A549 (cell line): ENCODE results near the gene GPR183.

Experiments used
- CEBPB ChIP-seq, 2 experiments: fragments of >200 bp in 1 of 2; sonication (Bioruptor Twin) in 1 of 2; formaldehyde crosslinking in 1 of 2; IDR thresholded peaks; 2 replicates each; pipeline ENCODE4 v1.6.1; 2012 to 2016
- TF ChIP-seq, protein P1 (sequence below): fragments of 450-650 bp; IDR thresholded peaks from 2 replicates; pipeline ENCODE4 v1.6.1; 2014; ENCODE audit warnings: antibody characterized with exemption

DNA sequence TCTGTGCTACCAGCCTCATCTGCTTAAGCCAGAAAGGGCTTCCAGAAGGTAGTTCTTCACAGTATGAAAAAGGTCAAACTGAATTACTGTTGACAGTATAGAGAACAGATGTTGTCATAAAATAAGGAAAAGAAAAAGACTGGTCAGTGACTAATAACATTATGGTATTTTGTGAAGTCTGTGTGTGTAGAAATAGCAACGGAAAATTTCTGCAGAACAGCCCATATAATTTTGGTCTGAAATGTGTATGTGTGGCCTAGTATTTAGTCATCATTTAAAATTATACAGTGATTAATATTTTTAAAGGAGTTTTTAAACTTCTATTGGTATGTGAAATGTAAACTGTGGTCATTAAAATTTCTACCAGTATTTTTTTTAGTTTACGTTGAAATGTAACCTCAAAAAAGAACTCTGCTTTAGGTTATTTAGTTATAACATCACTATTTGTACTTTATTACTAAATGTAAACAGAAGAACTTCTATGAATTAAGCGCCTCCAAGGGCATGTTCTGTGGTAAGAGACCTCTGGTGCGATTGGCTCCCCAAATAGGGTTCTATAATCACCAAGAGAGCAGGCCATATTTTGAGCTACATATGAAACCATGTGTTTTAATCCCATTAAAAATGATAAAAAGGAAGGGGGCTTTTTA is 3.3 kb upstream of the GPR183 start:
- TF ChIP-seq, protein P1, sequence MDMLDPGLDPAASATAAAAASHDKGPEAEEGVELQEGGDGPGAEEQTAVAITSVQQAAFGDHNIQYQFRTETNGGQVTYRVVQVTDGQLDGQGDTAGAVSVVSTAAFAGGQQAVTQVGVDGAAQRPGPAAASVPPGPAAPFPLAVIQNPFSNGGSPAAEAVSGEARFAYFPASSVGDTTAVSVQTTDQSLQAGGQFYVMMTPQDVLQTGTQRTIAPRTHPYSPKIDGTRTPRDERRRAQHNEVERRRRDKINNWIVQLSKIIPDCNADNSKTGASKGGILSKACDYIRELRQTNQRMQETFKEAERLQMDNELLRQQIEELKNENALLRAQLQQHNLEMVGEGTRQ = no peak
- no peak for TF ChIP-seq CEBPB (IDR thresholded peaks at IDR 0.05)
